Hepatocyte (in vitro differentiated cells): Measurements from ENCODE around the gene DPYD. TPM values are rescaled to one million over a fixed set of nuclear protein-coding genes. Genes with fewer than 3 reads are reported as not detected.

ENCODE experiments used
- DNase-seq: peaks from one replicate; pipeline ENCODE4 v3.0.0-alpha.2; 2016; ENCODE audit warnings: low spot score
- H2AFZ ChIP-seq: fragments of 200-600 bp; sonication (generic); 2 replicates; pipeline ENCODE4 v1.6.0; 2016; ENCODE audit warnings: antibody characterized with exemption, mild to moderate bottlenecking
- H3K27ac ChIP-seq: fragments of 200-600 bp; sonication (generic); 2 replicates; pipeline ENCODE4 v1.5.1; 2016; ENCODE audit warnings: mild to moderate bottlenecking
- H3K27me3 ChIP-seq: fragments of 200-600 bp; sonication (generic); 2 replicates; pipeline ENCODE4 v1.6.1; 2016
- H3K36me3 ChIP-seq: fragments of 200-600 bp; sonication (generic); replicated peaks from 2 replicates; pipeline ENCODE4 v1.5.1; 2016; ENCODE audit warnings: low read depth; ENCODE audit not compliant: insufficient read depth
- H3K4me1 ChIP-seq: fragments of 200-600 bp; sonication (generic); 2 replicates; pipeline ENCODE4 v1.5.1; 2016; ENCODE audit warnings: mild to moderate bottlenecking, moderate library complexity; ENCODE audit not compliant: insufficient read depth
- H3K4me2 ChIP-seq: fragments of 200-600 bp; sonication (generic); 2 replicates; pipeline ENCODE4 v1.6.0; 2016
- H3K4me3 ChIP-seq: fragments of 200-600 bp; sonication (generic); 2 replicates; pipeline ENCODE4 v1.5.1; 2016; ENCODE audit warnings: mild to moderate bottlenecking
- H3K79me2 ChIP-seq: fragments of 200-600 bp; sonication (generic); 2 replicates; pipeline ENCODE4 v1.6.0; 2017; ENCODE audit warnings: mild to moderate bottlenecking
- H3K9me2 ChIP-seq: fragments of 200-600 bp; sonication (generic); replicated peaks from 2 replicates; pipeline ENCODE4 v1.6.0; 2017; ENCODE audit warnings: mild to moderate bottlenecking; ENCODE audit not compliant: insufficient read depth
- H3K9me3 ChIP-seq: fragments of 200-600 bp; sonication (generic); 2 replicates; pipeline ENCODE4 v1.5.1; 2016; ENCODE audit warnings: low read depth, mild to moderate bottlenecking
- H4K20me1 ChIP-seq: fragments of 200-600 bp; sonication (generic); 2 replicates; pipeline ENCODE4 v1.6.0; 2016; ENCODE audit warnings: mild to moderate bottlenecking; ENCODE audit not compliant: insufficient read depth, poor library complexity, severe bottlenecking
- CTCF ChIP-seq: fragments of 200-600 bp; sonication (generic); IDR thresholded peaks from 2 replicates; pipeline ENCODE4 v1.5.1; 2016; ENCODE audit warnings: antibody characterized with exemption, mild to moderate bottlenecking; ENCODE audit not compliant: poor library complexity
- EZH2 ChIP-seq: fragments of 200-600 bp; sonication (generic); IDR thresholded peaks from 2 replicates; pipeline ENCODE4 v1.6.1; 2016; ENCODE audit warnings: antibody characterized with exemption, mild to moderate bottlenecking, borderline replicate concordance
- EZH2phosphoT487 ChIP-seq: fragments of 200-600 bp; sonication (generic); IDR thresholded peaks from one replicate; pipeline ENCODE4 v1.6.1; 2018; ENCODE audit warnings: antibody characterized with exemption, mild to moderate bottlenecking, low read depth, moderate library complexity; ENCODE audit not compliant: unreplicated experiment, severe bottlenecking
- WGBS: methylation state at CpG from one replicate; pipeline ENCODE4 v1.1.6; 2016; ENCODE audit warnings: low lambda C conversion rate; ENCODE audit errors: missing lambda C conversion rate; 5-methylcytosine and 5-hydroxymethylcytosine counted together
- polyA plus RNA-seq: library from polyadenylated mRNA; unstranded; fragments of >200 nt; fragmentation: Nextera tagmentation; extraction: Ambion mirVana; gene quantifications from 2 replicates; pipeline ENCODE4 v1.2.1, GENCODE V29; 2016
- total RNA-seq: library from RNA; depleted of rRNA; stranded (reverse); fragments of >200 nt; gene quantifications from 2 replicates; pipeline ENCODE4 v1.2.3, GENCODE V29; 2014

The DPYD gene
- total and polyA plus RNA-seq, 2 experiments from 2014 or later: 7.5 to 21.8 TPM

- no peak overlapping the region for H3K27ac ChIP-seq
- no peaks in the 10 kb centered on the region for H3K9me2 ChIP-seq
- no peaks in the 10 kb centered on the region for H4K20me1 ChIP-seq
- no peaks in the 10 kb centered on the region for H3K27me3 ChIP-seq
- no peak overlapping the region for H3K4me3 ChIP-seq
- DNase-seq: no peak
- WGBS: 90% methylated on average over 3 of the region's 3 CpGs
- H3K36me3 ChIP-seq: no peaks in the 10 kb centered on the region
- no peaks in the 10 kb centered on the region for H3K9me3 ChIP-seq
- no peaks in the 10 kb centered on the region for H3K4me1 ChIP-seq
- no peaks in the 10 kb centered on the region for H3K79me2 ChIP-seq
- H2AFZ ChIP-seq: no peak overlapping the region
- no peak overlapping the region for H3K4me2 ChIP-seq
- TF ChIP-seq EZH2phosphoT487 (no peak), CTCF (no peak)
Measured at GRCh38 chr1:97654876-97655585, 265.8 kb downstream of the DPYD start.

GRCh38 chr1:97651250-97651649 lies 269.6 kb downstream of the DPYD start:
- Histone ChIP-seq H3K4me2 (no peak overlapping the region), H3K4me1 (no peaks in the 10 kb centered on the region), H3K27me3 (no peaks in the 10 kb centered on the region), H3K36me3 (no peaks in the 10 kb centered on the region), H2AFZ (no peak overlapping the region), H3K9me3 (no peaks in the 10 kb centered on the region), H3K79me2 (no peaks in the 10 kb centered on the region), H3K9me2 (no peaks in the 10 kb centered on the region), H3K4me3 (no peak overlapping the region), H3K27ac (no peak overlapping the region), H4K20me1 (no peaks in the 10 kb centered on the region)
- WGBS: 81% methylated on average over 3 of the region's 3 CpGs
- no peak for DNase-seq
- TF ChIP-seq EZH2 (no peak), EZH2phosphoT487 (no peak), CTCF (no peak)

GRCh38 chr1:97649591-97649990 lies 271.2 kb downstream of the DPYD start:
- WGBS: 83% methylated on average over 4 of the region's 4 CpGs
- Histone ChIP-seq H3K4me3 (no peak overlapping the region), H3K4me2 (no peak overlapping the region), H3K27ac (no peak overlapping the region), H3K27me3 (no peaks in the 10 kb centered on the region), H4K20me1 (no peaks in the 10 kb centered on the region), H3K9me3 (no peaks in the 10 kb centered on the region), H2AFZ (no peak overlapping the region), H3K9me2 (no peaks in the 10 kb centered on the region), H3K79me2 (no peaks in the 10 kb centered on the region), H3K36me3 (no peaks in the 10 kb centered on the region), H3K4me1 (no peaks in the 10 kb centered on the region)
- no peak for TF ChIP-seq EZH2
- no peak for DNase-seq

- no peak overlapping the region for H3K4me2 ChIP-seq
- H3K4me3 ChIP-seq: no peak overlapping the region
- H2AFZ ChIP-seq: no peak overlapping the region
Measured at GRCh38 chr1:97647776-97648175, 273.1 kb downstream of the DPYD start.

More at GRCh38 chr1:97647776-97648175, 273.1 kb downstream of the DPYD start:
- Histone ChIP-seq H3K9me2 (no peaks in the 10 kb centered on the region), H3K27me3 (no peaks in the 10 kb centered on the region), H3K4me1 (no peaks in the 10 kb centered on the region), H3K36me3 (no peaks in the 10 kb centered on the region), H3K27ac (no peak overlapping the region), H3K9me3 (no peaks in the 10 kb centered on the region), H3K79me2 (no peaks in the 10 kb centered on the region), H4K20me1 (no peaks in the 10 kb centered on the region)
- TF ChIP-seq CTCF (no peak), EZH2 (no peak), EZH2phosphoT487 (no peak)
- DNase-seq: no peak
